ENCODE data around the gene MAFG. TPM values are rescaled to one million over a fixed set of nuclear protein-coding genes. Genes with fewer than 3 reads are reported as not detected.

MAFG gene
- total RNA-seq, 4 donors from 2014 or later, result 10.0 to 26.6 (median 23.5) TPM

DNA sequence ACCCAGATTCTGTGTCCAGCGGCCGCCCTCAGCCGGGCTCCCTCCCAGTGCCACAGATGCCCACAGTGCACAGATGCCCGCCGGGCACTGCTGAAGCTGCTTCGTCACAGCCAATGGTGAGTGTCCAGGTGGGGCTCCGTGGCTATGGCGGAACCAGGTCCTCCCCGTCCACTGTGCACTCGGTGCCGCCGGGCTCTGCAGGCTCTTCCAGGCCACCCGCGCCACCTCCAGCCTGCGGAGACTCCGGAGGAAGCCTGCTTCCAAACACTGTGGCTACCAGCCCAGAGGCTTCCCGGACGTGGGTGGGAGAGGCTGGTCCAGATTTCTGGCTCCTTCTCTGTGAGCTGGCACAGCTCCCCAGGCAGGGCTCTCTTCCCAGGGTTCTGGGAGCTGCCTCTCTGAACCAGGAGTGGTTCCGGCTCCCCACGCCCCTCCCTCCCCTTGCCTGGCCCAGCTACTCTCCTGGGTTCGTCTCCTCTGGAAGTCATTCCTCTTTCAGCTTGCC, 12.4 kb upstream of the MAFG start:
- Histone ChIP-seq H3K36me3 (no peaks in the 10 kb centered on the region), H3K9me3 (no peaks in the 10 kb centered on the region), H3K27ac (no peak overlapping the region), H3K4me3 (no peak overlapping the region), H3K4me1 (peaks cover 8 to 41% (median 20%) of the 10 kb centered on the region in 3 donors), H3K27me3 (peaks cover 0 to 65% (median 0%) of the 10 kb centered on the region in 4 donors)
- TF ChIP-seq, protein P1, sequence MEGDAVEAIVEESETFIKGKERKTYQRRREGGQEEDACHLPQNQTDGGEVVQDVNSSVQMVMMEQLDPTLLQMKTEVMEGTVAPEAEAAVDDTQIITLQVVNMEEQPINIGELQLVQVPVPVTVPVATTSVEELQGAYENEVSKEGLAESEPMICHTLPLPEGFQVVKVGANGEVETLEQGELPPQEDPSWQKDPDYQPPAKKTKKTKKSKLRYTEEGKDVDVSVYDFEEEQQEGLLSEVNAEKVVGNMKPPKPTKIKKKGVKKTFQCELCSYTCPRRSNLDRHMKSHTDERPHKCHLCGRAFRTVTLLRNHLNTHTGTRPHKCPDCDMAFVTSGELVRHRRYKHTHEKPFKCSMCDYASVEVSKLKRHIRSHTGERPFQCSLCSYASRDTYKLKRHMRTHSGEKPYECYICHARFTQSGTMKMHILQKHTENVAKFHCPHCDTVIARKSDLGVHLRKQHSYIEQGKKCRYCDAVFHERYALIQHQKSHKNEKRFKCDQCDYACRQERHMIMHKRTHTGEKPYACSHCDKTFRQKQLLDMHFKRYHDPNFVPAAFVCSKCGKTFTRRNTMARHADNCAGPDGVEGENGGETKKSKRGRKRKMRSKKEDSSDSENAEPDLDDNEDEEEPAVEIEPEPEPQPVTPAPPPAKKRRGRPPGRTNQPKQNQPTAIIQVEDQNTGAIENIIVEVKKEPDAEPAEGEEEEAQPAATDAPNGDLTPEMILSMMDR (IDR thresholded peaks at IDR 0.05), result no peak
- no peak for TF ChIP-seq POLR2A (IDR thresholded peaks at IDR 0.05)
- WGBS, 2 donors, result 67% methylated on average over 11 of the region's 21 CpGs; no CpG with 5 or more reads in 1 of the 2 donors
- no peak for DNase-seq
- intact Hi-C loops (cut with DNase I), result no loop called here

DNA sequence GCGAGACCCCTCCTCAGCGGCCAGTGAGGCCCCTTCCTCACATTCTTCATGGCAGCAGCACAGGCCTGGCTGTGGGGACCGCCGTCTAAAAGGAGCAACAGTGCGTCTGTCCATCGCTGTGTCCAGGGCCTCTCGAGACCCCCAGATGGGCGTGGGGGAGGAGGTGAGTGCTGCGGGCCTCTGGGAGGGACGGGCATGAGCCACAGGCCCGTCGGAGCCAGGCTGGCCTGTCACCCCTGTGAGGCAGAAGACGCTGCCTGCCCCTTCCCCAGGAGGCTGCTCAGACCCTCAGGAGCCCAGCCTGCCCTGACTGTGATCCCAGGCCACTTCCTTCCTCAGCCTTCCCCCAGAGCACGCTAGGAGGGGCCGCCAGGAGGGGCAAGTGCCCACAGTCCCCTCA, 11.7 kb upstream of the MAFG start:
- intact Hi-C loops (cut with DNase I), result no loop called here
- TF ChIP-seq, protein P1 (IDR thresholded peaks at IDR 0.05), result no peak
- TF ChIP-seq POLR2A (IDR thresholded peaks at IDR 0.05), result no peak
- DNase-seq, result no peak
- no peaks in the 10 kb centered on the region for H3K36me3 ChIP-seq
- 77% methylated on average over 2 of the region's 15 CpGs; no CpG with 5 or more reads in 1 of the 2 donors for WGBS, 2 donors
- H3K4me1 ChIP-seq, result peaks cover 8 to 41% (median 20%) of the 10 kb centered on the region in 3 donors
- no peaks in the 10 kb centered on the region for H3K9me3 ChIP-seq
- H3K4me3 ChIP-seq, result no peak overlapping the region
- no peak overlapping the region for H3K27ac ChIP-seq
- peaks cover 0 to 58% (median 0%) of the 10 kb centered on the region in 4 donors for H3K27me3 ChIP-seq

DNA sequence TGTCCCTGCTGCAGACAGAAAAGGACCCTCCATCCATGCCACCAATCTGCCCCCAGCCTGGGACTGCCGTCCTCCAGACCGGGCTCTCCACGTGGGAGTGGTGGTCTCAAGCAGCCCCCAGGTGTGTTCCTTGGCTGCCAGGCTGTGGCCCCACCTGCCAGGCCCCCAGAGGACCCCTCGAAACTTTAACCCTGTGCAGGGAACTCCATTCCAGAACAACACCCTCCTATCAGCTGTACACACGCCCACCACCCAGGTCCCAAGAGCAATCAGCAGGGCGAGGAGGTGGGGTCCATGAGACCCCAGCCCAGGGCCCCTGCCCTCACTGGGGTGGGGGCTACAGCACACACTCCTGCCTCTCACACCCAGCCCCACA, 8.2 kb upstream of the MAFG start:
- TF ChIP-seq, protein P1 (IDR thresholded peaks at IDR 0.05), result no peak
- no peak for TF ChIP-seq POLR2A (IDR thresholded peaks at IDR 0.05)
- Histone ChIP-seq H3K27me3 (peaks cover 0 to 50% (median 0%) of the 10 kb centered on the region in 4 donors), H3K4me1 (peaks cover 15 to 48% (median 20%) of the 10 kb centered on the region in 3 donors), H3K36me3 (no peaks in the 10 kb centered on the region), H3K27ac (no peak overlapping the region), H3K9me3 (no peaks in the 10 kb centered on the region), H3K4me3 (no peak overlapping the region)
- intact Hi-C loops (cut with DNase I), result no loop called here
- DNase-seq, result no peak
- 90% methylated on average over 5 to 6 of the region's 6 CpGs for WGBS, 2 donors

DNA sequence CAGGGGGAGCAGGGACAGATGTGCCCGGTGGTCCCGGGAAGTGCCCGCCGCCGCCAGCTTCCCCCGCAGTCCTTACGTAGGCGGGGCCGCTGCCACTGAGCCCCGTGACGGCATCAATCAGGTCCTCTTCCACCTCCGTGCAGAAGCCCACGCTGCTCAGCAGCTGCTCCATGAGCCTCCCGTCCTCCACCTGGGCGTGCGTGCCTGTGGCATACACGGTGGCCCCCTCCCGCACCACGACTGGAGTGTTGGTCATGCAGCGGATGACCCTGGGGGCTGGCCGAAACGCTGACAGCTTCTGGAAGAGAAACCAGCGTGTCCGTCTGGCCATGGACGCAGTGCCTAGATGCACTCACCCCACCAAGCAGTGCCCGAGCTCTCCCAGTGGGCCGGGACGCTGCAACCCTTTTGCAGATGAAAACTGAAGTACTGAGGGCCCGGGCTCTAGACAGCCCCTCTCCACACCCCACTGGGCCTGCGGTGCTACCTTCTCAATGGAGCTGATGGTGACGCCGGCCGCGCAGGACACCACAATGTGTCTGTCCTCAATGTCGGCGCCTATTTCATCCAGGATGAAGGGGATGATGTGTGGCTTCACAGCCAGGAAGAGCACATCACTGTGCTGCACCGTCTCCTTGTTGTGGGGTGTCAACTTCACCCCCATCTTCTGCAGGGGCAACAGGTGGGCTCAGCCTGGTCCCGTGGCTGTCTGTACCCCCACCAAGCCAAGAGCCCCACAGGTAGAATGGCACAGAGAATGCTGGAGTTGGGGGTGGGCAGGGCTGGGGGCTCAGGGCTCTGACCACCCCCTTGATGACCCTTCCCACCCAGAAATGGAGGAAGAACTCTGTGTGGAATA, 7.5 kb upstream of the MAFG start:
- no peaks in the 10 kb centered on the region for H3K9me3 ChIP-seq
- intact Hi-C loops (cut with DNase I), result no loop called here
- 90 to 95% methylated on average over 11 to 23 of the region's 38 CpGs for WGBS, 2 donors
- peaks cover 0 to 44% (median 0%) of the 10 kb centered on the region in 4 donors for H3K27me3 ChIP-seq
- H3K36me3 ChIP-seq, result no peaks in the 10 kb centered on the region
- no peak overlapping the region for H3K4me3 ChIP-seq
- no peak for TF ChIP-seq POLR2A (IDR thresholded peaks at IDR 0.05)
- TF ChIP-seq, protein P1 (IDR thresholded peaks at IDR 0.05), result no peak
- H3K4me1 ChIP-seq, result peaks cover 15 to 46% (median 18%) of the 10 kb centered on the region in 3 donors
- no peak for DNase-seq
- H3K27ac ChIP-seq, result no peak overlapping the region

DNA sequence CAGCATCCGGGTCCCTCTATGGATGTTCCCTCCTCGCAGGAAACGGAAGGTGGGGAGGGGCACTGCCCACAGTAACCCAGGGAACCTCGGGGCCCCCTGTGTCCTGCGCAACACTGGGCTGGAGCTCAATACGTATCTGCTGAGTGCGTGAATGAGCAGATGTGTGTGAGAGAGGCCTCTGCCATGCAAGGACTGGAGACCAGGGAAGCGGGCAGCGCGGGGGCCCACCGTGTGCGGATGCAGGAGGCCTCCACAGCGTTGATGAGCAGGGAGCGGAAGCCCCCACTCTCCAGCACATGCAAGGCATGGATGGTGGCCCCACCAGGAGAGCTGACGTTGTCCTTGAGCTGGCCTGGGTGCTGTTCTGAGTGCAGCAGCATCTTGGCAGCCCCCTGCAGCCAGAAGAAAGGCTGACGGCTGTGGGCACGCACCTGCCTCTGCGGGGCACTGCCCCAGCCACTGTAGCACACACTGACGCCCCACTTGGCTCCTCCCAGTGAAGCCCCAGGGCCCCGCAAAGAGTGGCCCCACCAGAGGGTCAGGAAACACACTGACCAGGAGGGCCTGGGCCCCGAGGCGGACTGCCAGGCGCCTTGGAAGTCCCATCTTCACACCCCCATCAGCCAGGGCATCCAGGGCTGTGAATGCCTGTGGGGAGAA, 6.7 kb upstream of the MAFG start:
- WGBS, 2 donors, result 87% methylated on average over 12 of the region's 23 CpGs; no CpG with 5 or more reads in 1 of the 2 donors

More for the DNA sequence above, 6.7 kb upstream of the MAFG start:
- no peak overlapping the region for H3K27ac ChIP-seq
- H3K36me3 ChIP-seq, result no peaks in the 10 kb centered on the region
- peaks cover 0 to 40% (median 0%) of the 10 kb centered on the region in 4 donors for H3K27me3 ChIP-seq
- no peaks in the 10 kb centered on the region for H3K9me3 ChIP-seq
- no peak overlapping the region for H3K4me3 ChIP-seq
- no peak for DNase-seq
- H3K4me1 ChIP-seq, result peaks cover 12 to 37% (median 15%) of the 10 kb centered on the region in 3 donors
- TF ChIP-seq, protein P1 (IDR thresholded peaks at IDR 0.05), result no peak
- no peak for TF ChIP-seq POLR2A (IDR thresholded peaks at IDR 0.05)
- intact Hi-C loops (cut with DNase I), result no loop called here
